Activated CD8-positive, alpha-beta memory T cell treated with anti-CD3 and anti-CD28 coated beads for 1 hour (primary cell): ENCODE data around the gene CTSL.
"Not testable (repeated sequence)": the region's sequence is repeated elsewhere in the genome, so short reads cannot be mapped to it uniquely, and the experiment has no call there.

Source experiments
- DNase-seq, 2 donors: peaks; one replicate each; pipeline ENCODE4 v3.0.0-alpha.2; 2020; ENCODE audit warnings: low read depth in 1 of 2; ENCODE audit errors: extremely low read depth in 1 of 2

CTSL gene

GRCh38 chr9:87751868-87752267 is 25.9 kb downstream of the CTSL start:
- no peak for DNase-seq

GRCh38 chr9:87753313-87753712 is 27.4 kb downstream of the CTSL start:
- DNase-seq = no peak

GRCh38 chr9:87758330-87758729 is 32.4 kb downstream of the CTSL start:
- DNase-seq = not testable (repeated sequence)

GRCh38 chr9:87759980-87760379 is 34.1 kb downstream of the CTSL start:
- DNase-seq = not testable (repeated sequence)

- no peak for DNase-seq
These were observed 34.6 kb downstream of the CTSL start for GRCh38 chr9:87760529-87760928.

GRCh38 chr9:87763286-87763685 is 37.4 kb downstream of the CTSL start:
- DNase-seq = no peak

GRCh38 chr9:87765521-87765920 is 39.6 kb downstream of the CTSL start:
- no peak for DNase-seq

GRCh38 chr9:87766697-87767096 is 40.8 kb downstream of the CTSL start:
- DNase-seq = no peak

GRCh38 chr9:87770616-87771315 is 44.8 kb downstream of the CTSL start:
- no peak for DNase-seq

GRCh38 chr9:87771316-87772006 is 45.5 kb downstream of the CTSL start:
- no peak for DNase-seq

GRCh38 chr9:87776481-87777379 is 50.8 kb downstream of the CTSL start:
- DNase-seq = no peak

GRCh38 chr9:87778996-87779395 is 53.1 kb downstream of the CTSL start:
- no peak for DNase-seq
